ENCODE results near the gene OR2G3.

The OR2G3 gene

GRCh38 chr1:247574664-247575063 is 30.7 kb upstream of the OR2G3 start:
- TF ChIP-seq EGR1 (IDR thresholded peaks at IDR 0.05) (no peak), YY1 (IDR thresholded peaks at IDR 0.05; ENCODE audit: low read depth) (no peak), TCF12 (IDR thresholded peaks at IDR 0.05; ENCODE audit: low read depth) (no peak), ZBTB7A (IDR thresholded peaks at IDR 0.05; ENCODE audit: low read depth) (no peak), CEBPB (IDR thresholded peaks at IDR 0.05) (no peak), NFIC (IDR thresholded peaks at IDR 0.05) (no peak), TEAD4 (IDR thresholded peaks at IDR 0.05) (no peak), TAF1 (IDR thresholded peaks at IDR 0.05; ENCODE audit: low read depth) (no peak), EP300 (IDR thresholded peaks at IDR 0.05; ENCODE audit: borderline replicate concordance) (no peak), CREB1 (IDR thresholded peaks at IDR 0.05; ENCODE audit: low read depth) (no peak), RAD21 (IDR thresholded peaks at IDR 0.05; ENCODE audit: low read depth) (no peak), FOXM1 (IDR thresholded peaks at IDR 0.05; ENCODE audit: borderline replicate concordance, low read depth) (no peak), USF1 (IDR thresholded peaks at IDR 0.05) (no peak), MAX (IDR thresholded peaks at IDR 0.05) (no peak), REST (IDR thresholded peaks at IDR 0.05; ENCODE audit: low read depth) (no peak)

GRCh38 chr1:247576514-247576913 is 28.9 kb upstream of the OR2G3 start:
- TF ChIP-seq REST (IDR thresholded peaks at IDR 0.05; ENCODE audit: low read depth) (no peak), RAD21 (IDR thresholded peaks at IDR 0.05; ENCODE audit: low read depth) (peak; percentile 50)

GRCh38 chr1:247578946-247579460 is 26.4 kb upstream of the OR2G3 start:
- TF ChIP-seq USF1 (IDR thresholded peaks at IDR 0.05) (no peak), YY1 (IDR thresholded peaks at IDR 0.05; ENCODE audit: low read depth) (no peak), ZBTB7A (IDR thresholded peaks at IDR 0.05; ENCODE audit: low read depth) (no peak), REST (IDR thresholded peaks at IDR 0.05; ENCODE audit: low read depth) (no peak), TAF1 (IDR thresholded peaks at IDR 0.05; ENCODE audit: low read depth) (no peak), MAX (IDR thresholded peaks at IDR 0.05) (no peak), EP300 (IDR thresholded peaks at IDR 0.05; ENCODE audit: borderline replicate concordance) (no peak), CREB1 (IDR thresholded peaks at IDR 0.05; ENCODE audit: low read depth) (no peak), CEBPB (IDR thresholded peaks at IDR 0.05) (no peak)

GRCh38 chr1:247588060-247588459 is 17.3 kb upstream of the OR2G3 start, which contains the start of gene OR2G2:
Gene OR2G2, plus strand, starts transcription at chr1:247588360. Its CDS starts 0 bp downstream, at chr1:247588360.
- TF ChIP-seq EP300 (IDR thresholded peaks at IDR 0.05; ENCODE audit: borderline replicate concordance) = no peak
- no peak for TF ChIP-seq YY1 (IDR thresholded peaks at IDR 0.05; ENCODE audit: low read depth)
- TF ChIP-seq CEBPB (IDR thresholded peaks at IDR 0.05) = no peak
- no peak for TF ChIP-seq EGR1 (IDR thresholded peaks at IDR 0.05)
- no peak for TF ChIP-seq TCF12 (IDR thresholded peaks at IDR 0.05; ENCODE audit: low read depth)
- no peak for TF ChIP-seq TAF1 (IDR thresholded peaks at IDR 0.05; ENCODE audit: low read depth)
- no peak for TF ChIP-seq REST (IDR thresholded peaks at IDR 0.05; ENCODE audit: low read depth)
- TF ChIP-seq TEAD4 (IDR thresholded peaks at IDR 0.05) = no peak
- TF ChIP-seq CREB1 (IDR thresholded peaks at IDR 0.05; ENCODE audit: low read depth) = no peak
- no peak for TF ChIP-seq USF1 (IDR thresholded peaks at IDR 0.05)
- no peak for TF ChIP-seq RAD21 (IDR thresholded peaks at IDR 0.05; ENCODE audit: low read depth)
- no peak for TF ChIP-seq ZBTB7A (IDR thresholded peaks at IDR 0.05; ENCODE audit: low read depth)
- no peak for TF ChIP-seq FOXM1 (IDR thresholded peaks at IDR 0.05; ENCODE audit: borderline replicate concordance, low read depth)
- no peak for TF ChIP-seq NFIC (IDR thresholded peaks at IDR 0.05)
- no peak for TF ChIP-seq MAX (IDR thresholded peaks at IDR 0.05)
